Heart right ventricle (tissue), 16 donors: ENCODE results near the gene TUBB2A. TPM values are rescaled to one million over a fixed set of nuclear protein-coding genes. Genes with fewer than 3 reads are reported as not detected.
"Not testable (repeated sequence)": the region's sequence is repeated elsewhere in the genome, so short reads cannot be mapped to it uniquely, and the experiment has no call there.

ENCODE experiments used
- ATAC-seq, 8 donors: fragments of 200-7000 bp; cut with Tn5 transposase; one replicate each; pipeline ENCODE4 v1.9.1; 2020; ENCODE audit warnings: mild to moderate bottlenecking in 8 of 8, moderate library complexity in 8 of 8, moderate number of reproducible peaks in 1 of 8
- DNase-seq, 2 donors: peaks; one replicate each; pipeline ENCODE4 v3.0.0-alpha.2; 2020
- H3K27ac ChIP-seq, 10 donors: fragments of 200-600 bp; sonication (generic) in 2 of 10; one replicate each; pipeline versions ENCODE4 v1.5.0 to v1.8.0; 2020 to 2022; ENCODE audit warnings: mild to moderate bottlenecking in 3 of 10
- H3K27me3 ChIP-seq, 7 donors: fragments of 200-600 bp; one replicate each; pipeline ENCODE4 v1.8.0; 2021 to 2022; ENCODE audit warnings: mild to moderate bottlenecking in 2 of 7
- H3K36me3 ChIP-seq, 9 donors: fragments of 200-600 bp; sonication (generic) in 1 of 9; one replicate each; pipeline versions ENCODE4 v1.5.0 to v1.8.0; 2020 to 2022; ENCODE audit warnings: mild to moderate bottlenecking in 2 of 9
- H3K4me1 ChIP-seq, 9 donors: fragments of 200-600 bp; sonication (generic) in 1 of 9; one replicate each; pipeline versions ENCODE4 v1.5.0 to v1.8.0; 2020 to 2022; ENCODE audit warnings: mild to moderate bottlenecking in 4 of 9
- H3K4me3 ChIP-seq, 10 donors: fragments of 200-600 bp; sonication (generic) in 2 of 10; one replicate each; pipeline versions ENCODE4 v1.5.0 to v1.8.0; 2020 to 2022; ENCODE audit warnings: mild to moderate bottlenecking in 7 of 10, moderate library complexity in 2 of 10
- H3K9me3 ChIP-seq, 11 donors: fragments of 200-600 bp in 10 of 11; sonication (generic) in 2 of 11; one replicate each; pipeline versions ENCODE4 v1.5.0 to v1.8.0; 2013 to 2022; ENCODE audit warnings: mild to moderate bottlenecking in 2 of 11, control low read depth in 1 of 11, moderate library complexity in 1 of 11
- CTCF ChIP-seq, 9 donors: fragments of 200-600 bp; sonication (generic) in 2 of 9; IDR thresholded peaks; one replicate each; pipeline versions ENCODE4 v1.5.0 to v1.8.0; 2021 to 2022; ENCODE audit warnings: antibody characterized with exemption in 9 of 9, mild to moderate bottlenecking in 5 of 9, moderate library complexity in 1 of 9
- WGBS, 2 donors: extraction: QIAGEN DNeasy Blood & Tissue Kit; methylation state at CpG; one replicate each; pipeline ENCODE4 v1.1.7; 2013; ENCODE audit warnings: inconsistent platforms in 1 of 2; 5-methylcytosine and 5-hydroxymethylcytosine counted together
- intact Hi-C, 10 donors: fragments of 100-400 bp; cut with DNase I; formaldehyde crosslinking; loops; one replicate each; pipeline versions ENCODE4 v1.11.1 to v1.14.2; 2022
- polyA plus RNA-seq, 2 donors: library from polyadenylated mRNA; stranded (reverse); fragments of 200-250 nt; gene quantifications; one replicate each; pipeline ENCODE4 v1.2.3, GENCODE V29; 2013
- total RNA-seq, 10 donors: library from RNA; stranded (reverse); fragmentation: NEBNext Ultra II Directional in 3 of 10; extraction: Animal tissue kit (Norgen Biotek cat#: 25700) in 3 of 10; gene quantifications; one replicate each; pipeline versions ENCODE4 v1.2.1 to v1.2.4, GENCODE V29; 2021 to 2023
- donor health status: Arrhythmogenic right ventricular cardiomyopathy.
- donor health status: ischemic (EF 13 %, LVEDD 7.1; RV severe dilation, severe dysfunction).
- donor health status: healthy with polysubstance abuse.
- donor health status: DM: no; HTN: yes; CAD: no.
- donor health status: DM: no; HTN: no; CAD: no.
- donor health status: ischemic (EF 25% LVEDD 6.9; RV normal size, moderate dysfunction).
- donor health status: ischemic (EF 25% LVEDD 5.7; RV mildly dilated, moderate dysfunction).
- donor health status: healthy.
- donor health status: DM: yes; HTN: yes; CAD: no.
- donor health status: Ischemic cardiomyopathy.
- donor health status: ischemic (EF 35%, LVEDD 5.7; RV mildly dilated, moderate dysfunction).
- donor health status: nonischemic (EF 11% LVEDD 7.7; RV severe dilation, severe dysfunction).
- donor health status: DM: yes; HTN: yes; CAD: no.
- donor health status: PGD.
- donor health status: ischemic (EF 29% LVEDD 5.4; RV normal size, mild dysfunction).
- donor health status: nonischemic (EF 23%, LVEDD 6.1; RV moderate dilation, normal function).

TUBB2A gene
- total and polyA plus RNA-seq, 12 donors = 7.0 to 59.3 (median 17.5) TPM

GRCh38 chr6:3188262-3188661 is 30.9 kb upstream of the TUBB2A start:
- Histone ChIP-seq H3K4me1 (no peaks in the 10 kb centered on the region), H3K36me3 (no peaks in the 10 kb centered on the region), H3K4me3 (no peak overlapping the region), H3K27me3 (no peaks in the 10 kb centered on the region), H3K9me3 (no peaks in the 10 kb centered on the region), H3K27ac (no peak overlapping the region)
- intact Hi-C loops = no loop called here
- DNase-seq = no peak
- WGBS, 2 donors = 83 to 85% methylated on average over 7 of the region's 7 CpGs
- no peak for ATAC-seq
- no peak for TF ChIP-seq CTCF (IDR thresholded peaks at IDR 0.05)

GRCh38 chr6:3186974-3187382 is 29.6 kb upstream of the TUBB2A start:
- ATAC-seq (no peak), DNase-seq (no peak)
- intact Hi-C loops = no loop called here

GRCh38 chr6:3183066-3183465 is 25.7 kb upstream of the TUBB2A start:
- intact Hi-C loops = no loop called here
- ATAC-seq = no peak
- DNase-seq = no peak
- no peak overlapping the region for H3K27ac ChIP-seq
- H3K36me3 ChIP-seq = no peaks in the 10 kb centered on the region
- no peak overlapping the region for H3K4me3 ChIP-seq
- no peak for TF ChIP-seq CTCF (IDR thresholded peaks at IDR 0.05)
- no peaks in the 10 kb centered on the region for H3K9me3 ChIP-seq
- H3K27me3 ChIP-seq = peaks cover 0 to 4% (median 0%) of the 10 kb centered on the region in 7 donors
- WGBS, 2 donors = 64 to 71% methylated on average over 4 of the region's 4 CpGs
- H3K4me1 ChIP-seq = no peaks in the 10 kb centered on the region

More at GRCh38 chr6:3186974-3187382, 29.6 kb upstream of the TUBB2A start:
- Histone ChIP-seq H3K27ac (no peak overlapping the region), H3K4me1 (no peaks in the 10 kb centered on the region), H3K36me3 (no peaks in the 10 kb centered on the region), H3K9me3 (no peaks in the 10 kb centered on the region), H3K4me3 (no peak overlapping the region), H3K27me3 (no peaks in the 10 kb centered on the region)
- TF ChIP-seq CTCF (IDR thresholded peaks at IDR 0.05) = no peak
- 94 to 99% methylated on average over 3 of the region's 3 CpGs for WGBS, 2 donors

- ATAC-seq = no peak
- intact Hi-C loops = no loop called here
- H3K27me3 ChIP-seq = peaks cover 0 to 4% (median 0%) of the 10 kb centered on the region in 7 donors
These were observed 23.8 kb upstream of the TUBB2A start for GRCh38 chr6:3181105-3181504.

GRCh38 chr6:3179945-3180344 is 22.6 kb upstream of the TUBB2A start:
- not testable (repeated sequence) for H3K27ac ChIP-seq, H3K9me3 ChIP-seq, DNase-seq, H3K27me3 ChIP-seq, H3K36me3 ChIP-seq, H3K4me1 ChIP-seq
- peak overlapping the region in 2 of 10 donors; percentile 17 to 27 for H3K4me3 ChIP-seq
- 56 to 60% methylated on average over 3 to 5 of the region's 8 CpGs for WGBS, 2 donors
- intact Hi-C loops = loop anchor here in 1 of 10 donors (5.0 kb wide), 1 partner anchor 257 kb away; no protein-coding TSS in a partner anchor
- peak in 3 of 8 donors; percentile 39 to 44 (median 42) for ATAC-seq

More at GRCh38 chr6:3181105-3181504, 23.8 kb upstream of the TUBB2A start:
- Histone ChIP-seq H3K4me1 (no peaks in the 10 kb centered on the region), H3K27ac (no peak overlapping the region), H3K4me3 (no peak overlapping the region), H3K9me3 (no peaks in the 10 kb centered on the region), H3K36me3 (no peaks in the 10 kb centered on the region)
- 82 to 90% methylated on average over 2 of the region's 2 CpGs for WGBS, 2 donors
- DNase-seq = no peak
- no peak for TF ChIP-seq CTCF (IDR thresholded peaks at IDR 0.05)

GRCh38 chr6:3178666-3179065 is 21.3 kb upstream of the TUBB2A start:
- not testable (repeated sequence) for H3K36me3 ChIP-seq, DNase-seq, H3K4me1 ChIP-seq, H3K27ac ChIP-seq, H3K9me3 ChIP-seq, H3K4me3 ChIP-seq, H3K27me3 ChIP-seq
- intact Hi-C loops = loop anchor here in 1 of 10 donors (5.0 kb wide), 1 partner anchor 259 kb away; no protein-coding TSS in a partner anchor
- WGBS, 2 donors = 53 to 72% methylated on average over 8 of the region's 8 CpGs
- ATAC-seq = peak in 5 of 8 donors; percentile 42 to 84 (median 74)
